ENCODE measurements around the gene PTPRK. TPM values are rescaled to one million over a fixed set of nuclear protein-coding genes. Genes with fewer than 3 reads are reported as not detected.

PTPRK gene
- total and polyA plus RNA-seq, 9 of the 15 experiments (the other 6 are each of a cell fraction or from before 2014, with no cell fraction given) = 0.04 to 0.51 TPM; not detected in 7

DNA sequence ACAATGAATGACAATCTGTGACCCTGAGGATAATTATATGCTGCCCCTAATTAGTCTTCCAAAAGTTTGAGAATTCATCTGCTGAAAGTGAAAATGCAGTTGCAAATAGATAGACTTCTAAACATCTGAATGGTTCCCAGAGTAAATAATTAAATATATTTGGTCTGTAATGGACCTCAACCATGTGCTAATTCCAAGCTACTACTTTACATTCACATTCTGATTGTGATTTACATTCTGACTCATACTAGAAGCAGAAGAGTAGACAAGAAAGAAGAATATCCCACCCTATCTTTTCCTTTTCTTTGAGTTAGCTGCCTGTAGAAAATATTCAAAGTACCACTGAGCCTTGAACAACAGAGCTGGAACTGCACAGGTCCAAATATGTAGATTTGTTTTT is 80.8 kb downstream of the PTPRK start (continued):
- TF ChIP-seq, protein P1, sequence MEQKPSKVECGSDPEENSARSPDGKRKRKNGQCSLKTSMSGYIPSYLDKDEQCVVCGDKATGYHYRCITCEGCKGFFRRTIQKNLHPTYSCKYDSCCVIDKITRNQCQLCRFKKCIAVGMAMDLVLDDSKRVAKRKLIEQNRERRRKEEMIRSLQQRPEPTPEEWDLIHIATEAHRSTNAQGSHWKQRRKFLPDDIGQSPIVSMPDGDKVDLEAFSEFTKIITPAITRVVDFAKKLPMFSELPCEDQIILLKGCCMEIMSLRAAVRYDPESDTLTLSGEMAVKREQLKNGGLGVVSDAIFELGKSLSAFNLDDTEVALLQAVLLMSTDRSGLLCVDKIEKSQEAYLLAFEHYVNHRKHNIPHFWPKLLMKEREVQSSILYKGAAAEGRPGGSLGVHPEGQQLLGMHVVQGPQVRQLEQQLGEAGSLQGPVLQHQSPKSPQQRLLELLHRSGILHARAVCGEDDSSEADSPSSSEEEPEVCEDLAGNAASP (IDR thresholded peaks at IDR 0.05) = no peak
- TF ChIP-seq, protein P2, sequence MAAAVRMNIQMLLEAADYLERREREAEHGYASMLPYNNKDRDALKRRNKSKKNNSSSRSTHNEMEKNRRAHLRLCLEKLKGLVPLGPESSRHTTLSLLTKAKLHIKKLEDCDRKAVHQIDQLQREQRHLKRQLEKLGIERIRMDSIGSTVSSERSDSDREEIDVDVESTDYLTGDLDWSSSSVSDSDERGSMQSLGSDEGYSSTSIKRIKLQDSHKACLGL (CRISPR knock-in tag; IDR thresholded peaks at IDR 0.05; ENCODE audit: borderline replicate concordance, poor library complexity, severe bottlenecking) = no peak
- TF ChIP-seq MEIS2 (IDR thresholded peaks at IDR 0.05; ENCODE audit: partially characterized antibody) (no peak), FOXM1 (IDR thresholded peaks at IDR 0.05; ENCODE audit: low read depth) (no peak), FOXM1 (CRISPR knock-in tag; IDR thresholded peaks at IDR 0.05; ENCODE audit: low read depth) (no peak), PURB (CRISPR knock-in tag; IDR thresholded peaks at IDR 0.05; ENCODE audit: low read depth) (no peak), E2F3 (CRISPR knock-in tag; IDR thresholded peaks at IDR 0.05) (no peak), RFX1 (IDR thresholded peaks at IDR 0.05) (no peak), JUND (IDR thresholded peaks at IDR 0.05; ENCODE audit: borderline replicate concordance, low read depth, low read length) (no peak), JUND (tag; IDR thresholded peaks at IDR 0.05; ENCODE audit: borderline replicate concordance, low read depth, low read length) (no peak), CCAR2 (IDR thresholded peaks at IDR 0.05; ENCODE audit: low read depth, low read length) (no peak)
- TF ChIP-seq, protein P3, sequence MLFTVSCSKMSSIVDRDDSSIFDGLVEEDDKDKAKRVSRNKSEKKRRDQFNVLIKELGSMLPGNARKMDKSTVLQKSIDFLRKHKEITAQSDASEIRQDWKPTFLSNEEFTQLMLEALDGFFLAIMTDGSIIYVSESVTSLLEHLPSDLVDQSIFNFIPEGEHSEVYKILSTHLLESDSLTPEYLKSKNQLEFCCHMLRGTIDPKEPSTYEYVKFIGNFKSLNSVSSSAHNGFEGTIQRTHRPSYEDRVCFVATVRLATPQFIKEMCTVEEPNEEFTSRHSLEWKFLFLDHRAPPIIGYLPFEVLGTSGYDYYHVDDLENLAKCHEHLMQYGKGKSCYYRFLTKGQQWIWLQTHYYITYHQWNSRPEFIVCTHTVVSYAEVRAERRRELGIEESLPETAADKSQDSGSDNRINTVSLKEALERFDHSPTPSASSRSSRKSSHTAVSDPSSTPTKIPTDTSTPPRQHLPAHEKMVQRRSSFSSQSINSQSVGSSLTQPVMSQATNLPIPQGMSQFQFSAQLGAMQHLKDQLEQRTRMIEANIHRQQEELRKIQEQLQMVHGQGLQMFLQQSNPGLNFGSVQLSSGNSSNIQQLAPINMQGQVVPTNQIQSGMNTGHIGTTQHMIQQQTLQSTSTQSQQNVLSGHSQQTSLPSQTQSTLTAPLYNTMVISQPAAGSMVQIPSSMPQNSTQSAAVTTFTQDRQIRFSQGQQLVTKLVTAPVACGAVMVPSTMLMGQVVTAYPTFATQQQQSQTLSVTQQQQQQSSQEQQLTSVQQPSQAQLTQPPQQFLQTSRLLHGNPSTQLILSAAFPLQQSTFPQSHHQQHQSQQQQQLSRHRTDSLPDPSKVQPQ (CRISPR knock-in tag; IDR thresholded peaks at IDR 0.05; ENCODE audit: borderline replicate concordance) = no peak
- TF ChIP-seq, protein P4, sequence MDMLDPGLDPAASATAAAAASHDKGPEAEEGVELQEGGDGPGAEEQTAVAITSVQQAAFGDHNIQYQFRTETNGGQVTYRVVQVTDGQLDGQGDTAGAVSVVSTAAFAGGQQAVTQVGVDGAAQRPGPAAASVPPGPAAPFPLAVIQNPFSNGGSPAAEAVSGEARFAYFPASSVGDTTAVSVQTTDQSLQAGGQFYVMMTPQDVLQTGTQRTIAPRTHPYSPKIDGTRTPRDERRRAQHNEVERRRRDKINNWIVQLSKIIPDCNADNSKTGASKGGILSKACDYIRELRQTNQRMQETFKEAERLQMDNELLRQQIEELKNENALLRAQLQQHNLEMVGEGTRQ (CRISPR knock-in tag; IDR thresholded peaks at IDR 0.05) = no peak

All from K562 (cell line).